GM19395 (cell line): ENCODE data around the gene MYBBP1A.

Source experiments
- ATAC-seq: cut with Tn5 transposase; IDR thresholded peaks from one replicate; pipeline ENCODE4 v1.9.1; 2021; ENCODE audit warnings: mild to moderate bottlenecking, moderate library complexity; ENCODE audit not compliant: unreplicated experiment

MYBBP1A gene

DNA sequence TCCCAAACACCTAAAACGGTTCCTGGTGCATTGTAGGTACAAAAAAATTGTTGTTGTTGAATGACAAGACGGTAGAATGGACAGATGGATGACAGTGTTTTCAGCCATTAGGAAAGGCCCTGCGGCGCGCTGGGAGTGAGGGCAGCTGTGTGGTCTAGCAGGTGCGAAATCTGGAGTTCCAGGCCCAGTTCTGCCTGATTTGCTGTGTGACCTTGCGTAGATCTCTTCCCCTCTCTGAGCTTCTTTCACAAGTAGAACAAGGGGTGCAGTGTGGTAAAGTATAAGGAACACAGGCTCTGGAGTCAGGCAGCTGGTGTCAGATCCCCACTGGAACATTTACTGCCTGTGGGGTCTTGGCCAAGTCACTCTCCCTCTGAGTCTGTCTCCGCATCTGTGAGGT is 31.2 kb downstream of the MYBBP1A start:
- ATAC-seq: no peak

DNA sequence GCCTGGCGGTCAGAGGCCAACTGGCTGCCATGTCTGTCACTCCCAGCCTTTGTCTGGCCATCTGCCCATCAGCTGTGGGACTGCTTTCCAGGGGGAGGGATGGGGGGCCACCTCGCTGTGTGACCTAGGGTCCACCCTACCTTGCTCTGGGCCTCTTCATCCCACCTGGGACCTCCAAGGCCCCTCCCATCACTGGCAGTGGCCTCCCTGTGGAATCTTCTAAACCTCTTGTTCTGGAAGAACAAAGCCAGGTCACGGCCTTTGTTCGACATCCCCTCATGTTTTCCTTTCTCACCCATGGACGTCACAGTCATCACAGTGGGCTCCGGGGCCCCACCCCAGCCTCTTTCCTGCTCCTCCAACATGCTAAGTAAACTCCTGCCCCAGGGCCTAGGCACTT is 32.5 kb downstream of the MYBBP1A start:
- no peak for ATAC-seq

- ATAC-seq: no peak
These were observed 34.1 kb downstream of the MYBBP1A start for GRCh38 chr17:4520894-4521600.

GRCh38 chr17:4520060-4520893 is 34.9 kb downstream of the MYBBP1A start:
- no peak for ATAC-seq

- ATAC-seq: no peak
These were observed 35.8 kb downstream of the MYBBP1A start for GRCh38 chr17:4519361-4519788.

GRCh38 chr17:4518901-4519300 is 36.3 kb downstream of the MYBBP1A start:
- ATAC-seq: no peak

DNA sequence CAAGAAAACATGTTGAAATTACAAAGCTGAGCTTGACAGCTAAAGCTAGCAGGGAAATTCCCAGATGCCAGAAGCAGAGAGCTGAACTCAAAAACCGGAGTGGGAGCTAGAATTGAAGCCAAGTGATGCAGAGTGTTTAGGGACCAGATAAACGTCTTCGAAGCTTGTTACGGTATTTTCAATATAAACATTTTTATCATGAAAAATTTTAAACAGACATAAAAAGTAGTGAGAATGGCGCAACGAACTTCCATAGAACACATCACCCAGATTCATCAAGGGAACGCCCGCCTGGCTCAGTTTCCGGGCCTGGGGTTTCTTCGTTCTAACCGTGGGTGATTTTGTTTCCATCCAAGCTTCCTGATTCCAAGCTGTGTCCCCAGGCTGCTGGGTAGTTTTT is 38.4 kb downstream of the MYBBP1A start:
- no peak for ATAC-seq

DNA sequence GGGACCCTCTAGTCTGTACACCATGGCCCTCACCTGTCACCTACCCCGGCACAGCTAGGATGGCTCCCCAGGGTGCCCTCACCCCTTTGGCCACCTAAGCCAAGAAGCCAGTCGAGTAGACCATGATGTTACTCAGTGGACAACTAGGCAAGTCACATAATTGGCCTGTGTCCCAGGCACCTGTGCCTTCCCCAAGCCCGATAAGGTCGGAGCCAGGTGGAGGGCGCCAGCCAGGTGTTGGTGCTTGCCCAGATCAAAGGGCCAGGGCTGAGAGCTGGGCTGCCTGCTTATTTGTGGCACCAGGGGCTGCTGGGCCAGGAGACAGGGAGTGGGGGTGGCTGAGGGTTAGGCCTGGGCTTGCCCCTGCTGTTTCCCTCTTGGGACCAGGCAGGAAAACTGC is 39.7 kb downstream of the MYBBP1A start:
- ATAC-seq: no peak

DNA sequence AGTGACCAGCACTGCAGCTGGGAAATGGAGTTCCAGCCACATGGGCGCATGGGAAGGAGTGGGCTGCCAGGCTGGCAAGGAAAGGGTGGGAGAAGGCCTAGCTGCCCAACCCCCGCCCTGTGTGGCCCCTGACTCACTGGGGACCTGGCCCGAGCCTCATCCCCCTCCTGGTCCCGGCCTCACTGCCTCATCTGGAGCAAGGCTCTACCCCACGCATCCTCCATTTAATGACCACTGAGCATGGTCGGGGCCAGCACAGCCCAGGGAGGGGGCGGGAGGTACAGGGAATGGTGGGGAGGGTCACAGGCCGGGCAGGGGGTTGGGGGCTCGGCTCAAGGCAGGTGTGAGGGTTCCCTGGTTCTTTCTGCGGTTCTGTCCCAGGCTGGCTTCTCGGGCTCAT is 40.4 kb downstream of the MYBBP1A start:
- ATAC-seq: no peak

DNA sequence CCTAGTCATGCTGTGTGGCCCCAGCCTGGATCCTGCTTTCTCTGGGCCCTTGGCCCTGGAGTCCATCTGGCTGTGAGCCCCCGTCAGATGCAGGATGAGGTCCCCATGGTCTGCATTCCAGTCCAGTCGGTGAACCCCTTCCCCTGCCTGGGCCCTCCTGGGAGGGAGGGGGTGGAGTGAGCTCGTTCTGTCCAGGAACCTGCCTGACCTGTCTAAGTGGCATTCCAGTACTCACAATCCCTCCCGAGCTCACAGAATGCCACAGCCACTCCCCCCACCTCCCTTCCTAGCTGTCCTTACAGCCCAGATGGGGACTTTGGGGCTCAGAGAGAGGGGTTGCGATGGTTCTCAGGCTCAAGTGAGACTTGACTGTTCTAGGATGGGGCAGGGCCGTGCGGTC is 41.0 kb downstream of the MYBBP1A start:
- no peak for ATAC-seq

DNA sequence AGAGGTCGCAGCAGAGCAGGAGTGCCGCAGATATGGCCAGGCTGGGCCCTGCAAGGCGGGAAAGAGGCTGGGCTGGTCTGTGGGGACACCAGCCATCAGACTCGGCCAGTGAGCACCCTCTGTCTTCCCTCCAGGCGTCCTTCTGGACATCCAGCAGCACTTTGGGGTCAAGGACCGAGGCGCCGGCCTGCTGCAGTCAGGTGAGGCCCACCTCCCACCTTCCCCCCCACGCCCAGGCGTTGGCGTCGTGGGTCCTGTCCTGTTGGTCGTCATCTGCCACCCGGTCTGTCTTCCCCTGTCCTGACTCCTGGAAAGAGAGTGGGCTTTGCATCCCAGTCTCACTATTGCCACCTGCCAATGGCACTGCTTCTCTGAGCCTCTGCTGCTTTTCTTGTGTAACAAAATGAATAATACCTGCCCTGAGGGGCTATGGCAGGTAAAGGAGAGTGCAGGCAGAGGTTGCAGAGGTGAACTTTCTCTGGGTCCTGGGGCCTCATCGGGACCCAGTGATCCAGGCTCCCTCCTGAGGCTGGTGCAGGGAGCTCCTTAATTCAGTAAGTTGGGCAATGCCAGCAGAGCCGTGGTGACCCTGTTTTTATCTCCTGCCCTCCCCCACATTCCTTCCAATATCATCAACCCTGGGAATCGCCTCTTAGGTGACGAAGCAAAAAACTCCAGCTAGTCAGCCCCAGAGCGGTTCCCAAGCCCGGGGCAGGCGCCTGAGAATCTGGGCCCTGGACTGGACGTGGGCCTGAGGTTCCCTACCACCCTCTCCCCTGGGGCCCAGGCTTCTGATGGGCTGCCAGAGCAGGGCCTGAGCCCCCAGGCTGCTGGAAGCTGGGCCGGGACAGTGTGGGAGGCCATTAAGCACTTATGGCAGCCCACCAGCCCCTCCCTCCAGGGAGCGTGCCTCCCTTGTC is 41.8 kb downstream of the MYBBP1A start:
- ATAC-seq: no peak

GRCh38 chr17:4512156-4513112 is 42.8 kb downstream of the MYBBP1A start:
- ATAC-seq: no peak

DNA sequence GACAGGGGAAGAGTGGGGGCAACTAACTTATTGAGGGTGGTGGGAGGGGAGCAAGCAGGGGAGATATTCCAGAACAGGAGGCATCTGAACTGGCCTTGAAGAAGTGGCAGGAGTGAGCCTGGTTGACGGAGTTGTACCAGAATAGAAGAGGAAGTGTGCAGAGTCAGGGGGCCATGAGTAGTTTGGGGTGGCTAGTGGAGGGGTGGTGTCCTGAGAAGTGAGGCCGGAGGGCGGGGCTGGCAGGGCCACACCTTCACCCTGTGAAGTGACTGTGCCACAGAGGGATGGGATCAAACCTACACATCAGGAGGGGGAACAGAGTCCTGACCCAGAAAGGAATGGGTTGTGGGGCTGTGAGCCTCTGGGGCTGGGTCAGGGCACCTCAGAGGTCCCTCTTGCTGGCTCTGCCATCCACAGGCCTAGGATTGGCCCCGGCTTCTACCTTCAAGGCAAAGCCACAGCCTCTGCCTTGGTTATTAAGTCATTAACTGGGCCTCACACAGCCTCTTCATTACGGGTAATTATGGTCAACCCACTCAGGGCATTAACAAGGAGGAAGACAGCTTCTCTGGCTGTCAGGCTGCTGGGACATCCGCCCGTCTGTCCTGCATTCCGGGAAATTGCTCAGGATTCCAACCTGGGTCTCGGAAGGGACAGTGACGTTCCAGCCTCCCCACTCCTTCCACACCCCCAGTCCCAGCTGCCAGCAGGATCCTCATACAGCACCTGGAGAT is 43.8 kb downstream of the MYBBP1A start:
- no peak for ATAC-seq

DNA sequence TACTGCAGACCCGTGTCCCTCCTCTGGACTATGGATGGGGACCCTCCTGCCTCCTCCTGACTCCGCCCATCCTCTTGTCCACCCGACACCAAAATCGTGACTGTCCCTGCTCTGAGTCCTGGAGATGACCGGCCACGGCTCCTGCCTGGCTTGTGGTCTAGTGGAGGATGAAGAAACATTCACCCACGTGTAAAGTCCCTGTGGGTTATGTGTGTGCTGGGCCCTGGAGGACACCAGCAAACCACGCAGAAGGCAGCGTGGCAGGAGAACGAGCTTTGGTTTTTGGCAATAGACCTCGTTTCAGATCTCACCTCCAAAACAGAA is 44.6 kb downstream of the MYBBP1A start:
- no peak for ATAC-seq

DNA sequence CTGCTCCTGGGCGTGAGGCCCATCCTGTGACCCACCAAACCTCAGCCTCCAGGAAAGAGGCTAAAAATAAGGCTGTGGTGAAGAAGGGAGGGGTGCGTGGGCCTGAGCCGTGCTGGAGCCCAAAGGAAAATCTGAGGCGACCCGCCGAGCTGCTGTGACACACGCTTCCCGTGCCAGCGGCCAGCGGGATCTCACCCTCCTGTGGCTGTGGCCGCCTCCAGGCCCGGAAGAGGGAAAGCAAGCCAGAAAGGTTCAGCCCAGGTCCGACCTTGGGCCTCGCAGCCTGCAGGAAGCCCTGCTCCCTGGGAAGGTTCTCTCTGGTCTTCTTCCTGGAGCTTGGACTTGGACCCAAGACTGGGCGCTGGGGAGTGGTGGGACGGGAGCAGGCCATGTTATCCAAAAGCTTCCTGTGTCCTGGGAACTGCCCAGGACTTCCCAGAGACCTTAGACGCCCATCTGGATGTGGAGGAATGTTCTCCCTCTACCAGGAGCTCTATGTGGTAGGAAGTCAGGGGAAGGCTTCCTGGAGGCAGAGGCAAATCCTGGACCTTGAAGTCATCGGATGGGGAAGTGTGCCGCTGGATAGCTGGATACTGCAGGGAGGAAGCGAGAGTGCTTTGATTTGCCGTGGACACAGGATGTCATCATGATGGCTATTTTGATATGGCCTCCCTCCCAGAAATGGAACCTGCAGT is 45.1 kb downstream of the MYBBP1A start:
- ATAC-seq: no peak

DNA sequence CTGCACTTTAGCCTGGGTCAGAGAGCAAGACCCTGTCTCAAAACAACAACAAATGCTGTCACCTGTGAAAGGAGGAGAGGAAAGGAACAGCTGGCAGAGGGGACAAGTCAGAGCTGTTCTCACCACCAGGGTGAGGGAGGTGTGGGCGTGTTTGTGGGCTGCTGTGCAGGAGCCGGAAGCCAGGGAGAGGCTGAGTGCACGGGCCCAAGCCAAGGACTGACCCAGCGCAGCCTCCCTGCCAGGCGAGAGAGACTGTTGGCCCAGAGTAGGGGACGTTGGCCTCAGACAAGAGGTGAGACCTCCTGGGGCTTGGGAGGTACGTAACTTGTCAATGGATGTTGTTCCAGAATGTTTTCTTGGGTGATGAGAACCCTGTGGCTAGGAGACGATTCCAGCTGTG is 45.8 kb downstream of the MYBBP1A start:
- no peak for ATAC-seq

- ATAC-seq: no peak
These were observed 47.0 kb downstream of the MYBBP1A start for GRCh38 chr17:4508207-4508606.

DNA sequence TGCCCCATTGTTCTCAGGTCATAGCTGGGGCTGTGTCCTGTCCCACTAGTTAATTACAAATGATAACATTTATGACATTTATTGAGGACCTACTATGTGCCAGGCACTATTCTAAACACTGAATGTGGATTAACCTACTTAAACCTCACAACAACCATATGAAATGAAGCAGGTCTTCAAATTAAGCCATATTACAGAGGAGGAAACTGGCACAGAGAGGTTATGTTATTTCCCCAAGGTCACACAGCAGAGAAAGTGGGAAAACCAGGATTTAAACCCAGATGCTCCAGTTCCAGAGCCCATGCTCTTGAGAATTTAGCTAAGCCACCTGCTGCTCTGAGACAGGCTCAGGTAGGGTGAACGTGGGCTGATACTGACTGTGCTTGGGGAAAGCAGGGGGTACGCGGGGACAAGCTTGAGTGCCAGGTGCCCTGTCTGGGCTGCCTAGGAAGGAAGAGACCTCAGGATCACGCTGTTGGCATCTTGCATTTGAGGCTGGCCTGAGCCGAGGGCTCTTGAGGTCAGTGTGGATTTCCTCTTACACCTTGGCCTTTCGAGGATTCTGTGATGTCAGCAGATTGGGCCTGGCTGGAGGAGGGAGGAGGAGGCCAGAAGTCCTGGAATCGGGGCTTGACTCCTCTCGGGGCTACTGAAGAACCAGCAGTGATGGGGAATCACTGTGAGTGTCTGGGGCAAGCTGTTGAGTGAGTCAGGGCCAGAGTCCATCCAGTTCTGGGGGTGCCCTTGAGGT is 47.6 kb downstream of the MYBBP1A start:
- no peak for ATAC-seq
